ENCODE measurements around the gene ERCC3.

- TF ChIP-seq POLR2A (IDR thresholded peaks at IDR 0.05) (no peak), CTCF (IDR thresholded peaks at IDR 0.05) (no peak)
These were observed 74.5 kb downstream of the ERCC3 start for GRCh38 chr2:127219171-127220070.
